GM18517 (cell line): ENCODE results near the gene NRXN3.

Source experiments
- ATAC-seq: cut with Tn5 transposase; IDR thresholded peaks from one replicate; pipeline ENCODE4 v1.9.1; 2021; ENCODE audit warnings: mild to moderate bottlenecking, moderate library complexity; ENCODE audit not compliant: unreplicated experiment

Gene NRXN3

GRCh38 chr14:79631276-79631675 lies 1461.1 kb downstream of the NRXN3 start:
- ATAC-seq = no peak

GRCh38 chr14:79638672-79639266 lies 1468.6 kb downstream of the NRXN3 start:
- ATAC-seq = no peak

- no peak for ATAC-seq
Measured at GRCh38 chr14:79639613-79640012, 1469.4 kb downstream of the NRXN3 start.

GRCh38 chr14:79641371-79641770 lies 1471.2 kb downstream of the NRXN3 start:
- ATAC-seq = no peak

- no peak for ATAC-seq
Measured at GRCh38 chr14:79643132-79643531, 1473.0 kb downstream of the NRXN3 start.

- no peak for ATAC-seq
Measured at GRCh38 chr14:79645753-79646362, 1475.7 kb downstream of the NRXN3 start.

- no peak for ATAC-seq
Measured at GRCh38 chr14:79649856-79650255, 1479.7 kb downstream of the NRXN3 start.

GRCh38 chr14:79652513-79653307 lies 1482.5 kb downstream of the NRXN3 start:
- no peak for ATAC-seq

- ATAC-seq = no peak
Measured at GRCh38 chr14:79656056-79656455, 1485.9 kb downstream of the NRXN3 start.

- no peak for ATAC-seq
Measured at GRCh38 chr14:79656496-79656895, 1486.3 kb downstream of the NRXN3 start.

- no peak for ATAC-seq
Measured at GRCh38 chr14:79658221-79658620, 1488.0 kb downstream of the NRXN3 start.

GRCh38 chr14:79658769-79659168 lies 1488.6 kb downstream of the NRXN3 start:
- ATAC-seq = no peak

- ATAC-seq = no peak
Measured at GRCh38 chr14:79660053-79660939, 1490.1 kb downstream of the NRXN3 start.

GRCh38 chr14:79661752-79662151 lies 1491.6 kb downstream of the NRXN3 start:
- no peak for ATAC-seq

GRCh38 chr14:79663453-79663852 lies 1493.3 kb downstream of the NRXN3 start:
- no peak for ATAC-seq

- no peak for ATAC-seq
Measured at GRCh38 chr14:79665556-79665955, 1495.4 kb downstream of the NRXN3 start.

GRCh38 chr14:79668951-79669350 lies 1498.8 kb downstream of the NRXN3 start:
- no peak for ATAC-seq

- ATAC-seq = no peak
Measured at GRCh38 chr14:79670811-79671210, 1500.6 kb downstream of the NRXN3 start.

- no peak for ATAC-seq
Measured at GRCh38 chr14:79680087-79680486, 1509.9 kb downstream of the NRXN3 start.

- no peak for ATAC-seq
Measured at GRCh38 chr14:79686196-79686595, 1516.0 kb downstream of the NRXN3 start.

GRCh38 chr14:79690960-79691359 lies 1520.8 kb downstream of the NRXN3 start:
- no peak for ATAC-seq
